ENCODE measurements around the gene FER. TPM values are rescaled to one million over a fixed set of nuclear protein-coding genes. Genes with fewer than 3 reads are reported as not detected.
A peak's percentile ranks its signal among the peaks of the same experiment; 100 is the strongest.

Gene FER
- total RNA-seq, 1 donor from 2014 or later = 30.9 TPM

DNA sequence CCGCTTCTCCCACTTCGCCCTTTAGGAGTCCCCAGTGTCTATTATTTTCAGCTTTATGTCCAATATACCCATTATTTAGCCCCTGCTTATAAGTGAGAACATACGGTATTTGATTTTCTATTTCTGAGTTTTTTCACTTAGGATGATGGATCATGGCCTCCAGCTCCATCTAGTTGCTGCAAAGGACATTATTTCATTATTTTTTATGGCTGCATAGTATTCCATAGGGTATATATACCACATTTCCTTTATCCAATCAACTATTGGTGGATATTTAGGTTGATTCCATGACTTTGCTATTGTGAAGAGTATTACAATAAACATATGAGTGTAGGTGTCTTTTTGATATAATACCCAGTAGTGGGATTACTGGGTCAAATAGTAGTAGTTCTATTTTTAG lies 162.9 kb downstream of the FER start:
- H3K27ac Mint-ChIP-seq (ENCODE audit: unreplicated experiment) = no peak overlapping the region
- no peaks in the 10 kb centered on the region for H3K9me3 Mint-ChIP-seq (ENCODE audit: unreplicated experiment)
- H3K36me3 Mint-ChIP-seq (ENCODE audit: unreplicated experiment) = no peaks in the 10 kb centered on the region
- no peak for DNase-seq
- no peak overlapping the region for H3K4me3 Mint-ChIP-seq (ENCODE audit: unreplicated experiment)
- TF ChIP-seq, protein P1, sequence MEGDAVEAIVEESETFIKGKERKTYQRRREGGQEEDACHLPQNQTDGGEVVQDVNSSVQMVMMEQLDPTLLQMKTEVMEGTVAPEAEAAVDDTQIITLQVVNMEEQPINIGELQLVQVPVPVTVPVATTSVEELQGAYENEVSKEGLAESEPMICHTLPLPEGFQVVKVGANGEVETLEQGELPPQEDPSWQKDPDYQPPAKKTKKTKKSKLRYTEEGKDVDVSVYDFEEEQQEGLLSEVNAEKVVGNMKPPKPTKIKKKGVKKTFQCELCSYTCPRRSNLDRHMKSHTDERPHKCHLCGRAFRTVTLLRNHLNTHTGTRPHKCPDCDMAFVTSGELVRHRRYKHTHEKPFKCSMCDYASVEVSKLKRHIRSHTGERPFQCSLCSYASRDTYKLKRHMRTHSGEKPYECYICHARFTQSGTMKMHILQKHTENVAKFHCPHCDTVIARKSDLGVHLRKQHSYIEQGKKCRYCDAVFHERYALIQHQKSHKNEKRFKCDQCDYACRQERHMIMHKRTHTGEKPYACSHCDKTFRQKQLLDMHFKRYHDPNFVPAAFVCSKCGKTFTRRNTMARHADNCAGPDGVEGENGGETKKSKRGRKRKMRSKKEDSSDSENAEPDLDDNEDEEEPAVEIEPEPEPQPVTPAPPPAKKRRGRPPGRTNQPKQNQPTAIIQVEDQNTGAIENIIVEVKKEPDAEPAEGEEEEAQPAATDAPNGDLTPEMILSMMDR (IDR thresholded peaks at IDR 0.05; ENCODE audit: partially characterized antibody, unreplicated experiment) = no peak
- H3K27me3 Mint-ChIP-seq (ENCODE audit: unreplicated experiment) = no peaks in the 10 kb centered on the region
- no peaks in the 10 kb centered on the region for H3K4me1 Mint-ChIP-seq (ENCODE audit: low read depth, unreplicated experiment)

DNA sequence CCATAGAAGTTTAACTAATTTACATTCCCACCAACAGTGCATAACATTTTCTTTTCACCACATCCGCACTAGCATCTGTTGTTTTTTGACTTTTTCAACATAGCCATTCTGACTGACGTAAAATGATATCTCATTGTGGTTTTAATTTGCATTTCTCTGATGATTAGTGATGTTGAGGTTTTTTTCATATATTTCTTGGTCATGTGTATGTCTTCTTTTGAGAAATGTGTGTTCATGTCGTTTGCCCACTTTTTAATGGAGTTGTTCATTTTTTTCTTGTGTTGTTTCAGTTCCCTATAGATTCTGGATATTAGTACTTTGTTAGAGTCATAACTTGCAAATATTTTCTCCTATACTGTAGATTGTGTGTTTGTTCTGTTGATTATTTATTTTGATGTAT lies 163.4 kb downstream of the FER start:
- H3K27ac Mint-ChIP-seq (ENCODE audit: unreplicated experiment) = no peak overlapping the region
- H3K36me3 Mint-ChIP-seq (ENCODE audit: unreplicated experiment) = no peaks in the 10 kb centered on the region
- no peaks in the 10 kb centered on the region for H3K9me3 Mint-ChIP-seq (ENCODE audit: unreplicated experiment)
- no peaks in the 10 kb centered on the region for H3K27me3 Mint-ChIP-seq (ENCODE audit: unreplicated experiment)
- DNase-seq = no peak
- no peak overlapping the region for H3K4me3 Mint-ChIP-seq (ENCODE audit: unreplicated experiment)
- H3K4me1 Mint-ChIP-seq (ENCODE audit: low read depth, unreplicated experiment) = no peaks in the 10 kb centered on the region
- TF ChIP-seq, protein P1 (IDR thresholded peaks at IDR 0.05; ENCODE audit: partially characterized antibody, unreplicated experiment) = no peak

DNA sequence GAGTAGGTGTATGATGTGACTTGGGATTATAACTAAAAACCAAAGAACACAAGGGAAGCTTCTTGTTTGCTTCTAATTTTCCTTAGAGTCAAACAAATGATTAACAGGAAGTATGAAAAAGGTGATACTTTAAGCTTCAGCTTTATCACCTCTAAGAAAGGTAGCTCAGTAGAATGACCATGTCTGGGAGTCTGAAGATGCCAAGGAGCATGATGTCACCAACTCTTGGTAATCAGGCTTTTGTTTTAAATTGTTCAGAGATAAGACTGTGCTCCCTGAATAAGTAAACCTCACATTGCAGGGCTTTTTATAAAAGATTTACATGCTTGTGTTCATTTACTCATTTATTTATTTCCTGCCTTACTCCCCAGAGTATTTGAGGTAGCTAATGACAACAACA lies 169.9 kb downstream of the FER start:
- TF ChIP-seq, protein P1 (IDR thresholded peaks at IDR 0.05; ENCODE audit: partially characterized antibody, unreplicated experiment) = no peak
- H3K27ac Mint-ChIP-seq (ENCODE audit: unreplicated experiment) = no peak overlapping the region
- no peaks in the 10 kb centered on the region for H3K27me3 Mint-ChIP-seq (ENCODE audit: unreplicated experiment)

DNA sequence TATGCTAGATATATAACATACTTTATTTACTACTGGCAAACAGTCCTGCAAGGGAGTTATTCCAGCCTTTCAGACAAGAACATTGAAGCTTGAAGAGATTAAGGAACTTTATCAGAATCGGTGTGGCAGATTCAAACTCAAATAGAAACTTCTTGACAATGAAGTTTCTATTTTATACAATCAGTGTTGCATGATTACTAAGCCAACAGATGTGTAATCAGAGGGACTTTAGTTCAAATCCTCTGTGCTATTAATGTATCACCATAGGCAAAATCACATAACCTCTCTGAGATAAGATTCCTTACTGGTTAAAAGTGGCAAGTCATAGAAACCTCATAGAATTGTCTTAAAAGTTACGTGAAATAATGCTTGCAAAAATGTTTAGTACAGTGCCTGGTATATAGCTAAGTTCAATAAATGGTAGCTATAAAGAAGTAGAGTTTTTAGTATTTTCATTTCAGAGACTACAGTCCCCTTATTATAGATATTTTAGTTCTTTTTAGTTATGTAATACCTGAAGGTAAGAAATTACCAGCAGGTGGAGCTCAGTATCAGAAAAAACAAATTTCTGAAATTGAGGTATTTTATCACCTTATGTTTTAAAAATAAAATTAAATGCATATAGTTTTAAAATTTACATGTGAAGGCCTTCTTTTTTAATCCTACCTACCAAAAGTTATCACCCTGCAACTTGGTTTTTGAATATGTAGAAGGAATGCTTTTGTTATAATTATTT lies 172.1 kb downstream of the FER start:
- Mint-ChIP-seq H3K4me1 (ENCODE audit: low read depth, unreplicated experiment) (peaks cover 6% of the 10 kb centered on the region), H3K27ac (ENCODE audit: unreplicated experiment) (no peak overlapping the region), H3K9me3 (ENCODE audit: unreplicated experiment) (no peaks in the 10 kb centered on the region), H3K27me3 (ENCODE audit: unreplicated experiment) (no peaks in the 10 kb centered on the region), H3K36me3 (ENCODE audit: unreplicated experiment) (no peaks in the 10 kb centered on the region), H3K4me3 (ENCODE audit: unreplicated experiment) (no peak overlapping the region)
- TF ChIP-seq, protein P1 (IDR thresholded peaks at IDR 0.05; ENCODE audit: partially characterized antibody, unreplicated experiment) = peak; percentile 41
- no peak for DNase-seq

More for the DNA sequence above, 169.9 kb downstream of the FER start:
- Mint-ChIP-seq H3K4me3 (ENCODE audit: unreplicated experiment) (no peak overlapping the region), H3K4me1 (ENCODE audit: low read depth, unreplicated experiment) (peaks cover 6% of the 10 kb centered on the region), H3K9me3 (ENCODE audit: unreplicated experiment) (no peaks in the 10 kb centered on the region), H3K36me3 (ENCODE audit: unreplicated experiment) (no peaks in the 10 kb centered on the region)
- no peak for DNase-seq

DNA sequence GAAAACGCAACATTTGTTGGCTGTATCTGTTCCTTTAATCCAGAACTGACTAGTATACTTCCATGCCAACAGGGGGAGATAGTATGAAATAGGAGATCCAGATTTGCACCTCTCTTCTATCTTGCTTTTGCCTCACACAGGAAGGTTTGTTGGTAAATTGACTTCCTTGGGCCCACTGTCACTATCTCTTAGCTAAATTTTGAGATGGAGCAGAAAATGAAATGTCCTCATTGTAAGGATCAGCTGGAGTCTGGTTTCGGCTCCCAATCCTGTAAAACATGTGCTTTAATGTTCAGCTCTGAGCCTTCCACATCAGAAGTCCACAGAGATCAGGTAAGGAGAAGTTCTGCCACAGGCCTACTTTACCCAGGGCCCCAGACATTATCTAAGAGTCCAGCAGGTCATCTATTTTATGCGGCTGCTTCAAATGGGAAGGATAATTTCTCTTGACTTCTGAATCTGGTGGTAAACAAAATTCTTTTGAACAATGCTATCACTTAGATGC lies 176.8 kb downstream of the FER start:
- TF ChIP-seq, protein P1 (IDR thresholded peaks at IDR 0.05; ENCODE audit: partially characterized antibody, unreplicated experiment) = peak; percentile 24
- Mint-ChIP-seq H3K4me1 (ENCODE audit: low read depth, unreplicated experiment) (peaks cover 6% of the 10 kb centered on the region), H3K36me3 (ENCODE audit: unreplicated experiment) (no peaks in the 10 kb centered on the region), H3K27me3 (ENCODE audit: unreplicated experiment) (no peaks in the 10 kb centered on the region), H3K9me3 (ENCODE audit: unreplicated experiment) (no peaks in the 10 kb centered on the region), H3K27ac (ENCODE audit: unreplicated experiment) (no peak overlapping the region), H3K4me3 (ENCODE audit: unreplicated experiment) (no peak overlapping the region)
- no peak for DNase-seq
